GM21723 (cell line): ENCODE data around the gene PRM1.

Experiments used
- ATAC-seq: cut with Tn5 transposase; IDR thresholded peaks from one replicate; pipeline ENCODE4 v1.9.1; 2021; ENCODE audit warnings: mild to moderate bottlenecking, moderate library complexity; ENCODE audit not compliant: unreplicated experiment

The PRM1 gene

DNA sequence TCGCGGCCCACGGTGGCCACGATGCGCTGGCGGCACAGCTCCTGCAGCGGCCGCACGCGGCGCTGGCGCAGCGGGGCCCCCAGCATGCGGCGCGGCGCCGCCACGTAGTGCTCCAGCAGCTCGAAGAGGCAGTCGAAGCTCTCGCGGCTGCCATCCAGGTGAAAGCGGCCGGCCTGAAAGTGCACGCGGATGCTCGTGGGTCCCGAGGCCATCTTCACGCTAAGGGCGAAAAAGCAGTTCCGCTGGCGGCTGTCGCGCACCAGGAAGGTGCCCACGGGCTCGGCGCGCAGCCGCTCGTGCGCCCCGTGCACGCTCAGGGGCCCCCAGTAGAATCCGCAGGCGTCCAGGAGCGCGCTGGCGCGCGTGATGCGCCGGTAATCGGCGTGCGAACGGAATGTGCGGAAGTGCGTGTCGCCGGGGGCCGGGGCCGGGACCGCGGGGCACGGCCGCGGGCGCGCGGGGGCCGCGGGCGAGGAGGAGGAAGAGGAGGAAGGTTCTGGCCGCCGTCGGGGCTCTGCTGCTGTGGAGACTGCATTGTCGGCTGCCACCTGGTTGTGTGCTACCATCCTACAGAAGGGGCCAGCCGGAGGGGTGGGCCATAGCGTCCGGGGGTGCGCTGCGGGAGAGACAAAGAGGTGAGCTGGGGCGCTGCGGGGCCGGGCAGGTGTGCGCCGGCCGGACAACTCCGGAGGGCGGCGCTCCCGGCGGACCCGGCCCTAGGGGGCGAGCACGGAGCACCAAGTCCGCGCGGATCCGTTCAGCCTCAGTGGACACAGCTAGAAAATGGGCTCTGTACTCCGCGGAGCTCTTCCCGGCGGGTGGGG is 26.0 kb downstream of the PRM1 start:
- ATAC-seq = peak; percentile 7

- ATAC-seq = no peak
Observed at GRCh38 chr16:11253995-11254912, 26.9 kb downstream of the PRM1 start.

DNA sequence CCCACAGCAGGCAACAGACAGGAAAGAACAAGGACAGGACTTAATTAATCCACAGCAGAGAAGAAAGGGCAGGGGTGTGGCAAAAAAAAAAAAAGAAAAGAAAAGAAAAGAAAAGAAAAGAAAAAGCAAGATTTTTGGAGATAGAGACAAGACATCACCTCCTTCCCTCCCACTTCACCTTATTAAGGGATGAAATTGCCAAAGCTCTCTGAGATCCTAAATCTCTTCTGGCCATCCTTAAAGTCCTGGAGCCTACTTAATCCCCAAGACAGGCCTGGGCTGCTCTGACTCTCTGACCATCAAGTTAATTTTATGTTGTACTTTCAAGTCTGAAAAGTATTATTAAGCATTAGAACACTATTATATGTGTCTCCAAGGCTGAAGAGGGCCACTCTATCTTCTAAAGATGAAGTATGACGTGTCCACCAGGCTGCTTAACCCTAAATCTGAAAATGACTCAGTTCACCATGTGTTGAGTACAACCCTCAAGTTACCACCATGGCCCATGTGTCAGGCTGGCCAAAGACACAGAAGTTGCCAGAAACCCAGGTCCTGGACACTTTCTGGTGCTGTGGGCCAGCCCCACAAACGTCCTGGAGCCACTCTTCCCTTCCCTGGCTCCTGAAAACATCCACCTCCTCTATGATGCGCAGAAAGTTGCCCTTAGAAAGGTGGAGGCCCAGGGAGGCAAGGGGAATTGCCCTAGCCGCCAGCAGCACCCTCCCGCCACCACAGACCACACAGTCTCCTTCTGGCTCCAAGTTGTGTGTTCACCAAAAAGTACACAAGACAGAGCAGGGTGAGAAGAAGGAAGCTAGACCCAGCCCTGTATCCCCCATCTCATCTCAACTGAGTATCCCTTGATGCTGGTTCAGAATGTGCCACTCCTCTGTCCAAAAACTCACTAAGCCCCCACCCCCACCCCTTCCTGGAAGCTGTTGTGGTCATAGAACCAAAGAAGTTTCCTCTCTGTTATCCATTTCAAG is 27.8 kb downstream of the PRM1 start:
- ATAC-seq = no peak

GRCh38 chr16:11252482-11252931 is 28.6 kb downstream of the PRM1 start:
- ATAC-seq = no peak

DNA sequence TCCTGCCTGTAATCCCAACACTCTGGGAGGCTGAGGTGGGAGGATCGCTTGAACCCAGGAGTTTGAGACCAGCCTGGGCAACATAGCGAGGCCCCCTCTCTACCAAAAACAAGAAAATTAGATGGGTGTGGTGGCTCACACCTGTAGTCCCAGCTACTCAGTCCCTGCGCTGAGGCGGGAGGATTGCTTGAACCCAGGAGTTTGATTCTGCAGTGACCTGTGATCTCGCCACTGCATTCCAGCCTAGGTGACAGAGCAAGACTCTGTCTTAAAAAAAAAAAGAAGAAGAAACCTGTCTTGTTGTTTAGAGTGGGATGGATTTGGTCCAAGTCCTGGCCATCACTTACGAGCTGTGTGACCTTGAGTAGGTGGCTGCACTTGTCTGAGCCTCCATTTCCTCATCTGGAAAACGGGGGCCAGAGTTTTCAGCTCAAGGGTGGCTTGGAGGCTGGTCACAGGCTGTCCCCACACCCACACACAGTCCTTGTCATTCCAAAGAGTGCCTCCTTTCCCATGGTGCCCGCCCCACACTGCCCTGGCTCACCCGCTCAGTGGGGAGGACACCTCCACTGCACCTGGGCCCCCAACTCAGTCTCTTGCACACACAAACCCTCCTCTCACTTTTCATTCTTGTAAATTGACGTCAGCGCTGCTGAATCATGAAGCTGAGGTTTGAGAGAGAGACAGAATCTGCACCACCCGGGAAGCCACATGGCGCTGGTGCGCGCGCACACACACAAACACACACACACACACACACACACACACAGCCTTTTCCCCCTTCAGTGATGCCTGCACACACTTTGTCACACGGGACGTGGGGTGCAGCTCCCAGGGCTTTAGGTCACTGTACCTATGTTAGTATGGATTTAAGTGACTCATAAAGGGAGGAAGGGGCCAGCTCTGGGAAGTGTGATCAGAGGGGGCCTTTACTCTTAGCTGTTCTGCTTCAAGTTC is 29.3 kb downstream of the PRM1 start:
- ATAC-seq = no peak

- no peak for ATAC-seq
Observed at GRCh38 chr16:11250786-11251524, 30.2 kb downstream of the PRM1 start.

DNA sequence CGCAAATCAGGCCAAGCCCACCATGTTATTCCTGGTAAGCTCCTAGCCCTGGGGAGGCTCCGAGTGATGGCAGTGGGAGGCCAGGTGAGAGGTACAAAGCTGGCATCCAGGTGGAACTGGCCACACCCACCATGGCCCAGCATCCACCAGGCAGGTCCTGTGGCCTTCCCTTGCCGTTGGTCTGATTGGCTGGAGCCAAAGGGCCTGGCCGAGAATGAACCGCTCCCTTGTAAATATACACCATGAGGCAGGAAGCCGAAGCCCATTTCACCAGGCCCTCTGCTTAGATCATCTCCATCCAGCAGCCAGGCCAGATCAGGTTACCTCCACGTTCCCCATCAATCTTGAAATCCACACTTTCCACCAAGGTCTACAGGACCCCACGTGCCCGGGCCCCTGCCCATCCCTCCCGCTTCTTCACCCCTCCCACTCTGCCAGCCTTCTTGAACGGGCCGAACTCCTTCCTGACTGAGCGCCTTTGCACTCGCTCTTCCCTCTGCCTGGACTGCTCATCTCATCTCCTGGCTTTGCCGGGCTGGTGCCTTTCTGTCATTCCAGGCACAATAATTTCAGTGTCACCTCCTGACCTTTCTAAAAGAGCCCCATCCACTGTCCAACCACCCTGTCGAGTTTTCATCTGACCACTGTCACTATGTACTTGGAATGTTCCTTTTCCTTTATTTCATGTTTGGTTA is 30.9 kb downstream of the PRM1 start:
- ATAC-seq = no peak

DNA sequence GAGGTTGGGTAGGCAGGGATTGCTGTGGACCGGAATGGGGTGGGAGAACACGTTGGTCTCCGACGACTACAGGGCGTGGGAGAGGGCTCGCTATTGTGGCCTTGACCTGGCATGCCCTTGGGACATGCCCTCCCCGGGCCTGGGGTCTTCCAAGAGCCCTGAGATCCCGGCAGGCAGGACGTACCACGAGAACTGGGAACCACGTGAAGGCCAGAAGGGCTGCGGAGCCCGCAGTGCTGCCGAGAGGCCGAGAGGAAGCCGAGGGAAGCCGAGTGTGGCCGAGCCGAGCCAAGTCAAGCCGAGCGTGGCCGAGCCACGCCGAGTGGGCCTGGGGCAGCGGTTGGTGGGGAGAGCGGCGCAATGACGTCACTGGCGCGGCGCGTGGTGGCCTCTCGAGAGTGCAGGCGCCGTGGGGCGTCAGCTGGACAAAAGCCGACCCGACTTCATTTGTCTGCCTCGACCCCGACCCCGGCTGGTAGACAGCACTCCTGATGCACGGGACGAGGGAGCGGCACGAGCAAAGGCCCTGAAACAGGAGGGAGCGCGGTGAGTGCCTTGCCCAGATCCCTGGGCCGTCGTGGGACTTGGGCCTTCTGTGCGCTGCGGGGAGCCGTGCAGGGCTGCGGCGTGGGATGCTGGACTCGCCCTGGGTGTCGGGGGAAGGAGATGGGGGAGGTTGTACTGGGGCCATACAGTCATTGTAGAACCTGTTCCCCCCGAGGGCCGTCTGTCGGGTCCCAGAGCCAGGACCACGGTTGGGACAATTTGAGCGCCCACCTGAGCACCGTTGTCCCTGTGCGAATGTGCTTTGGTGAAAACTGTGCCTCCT is 31.7 kb downstream of the PRM1 start:
- no peak for ATAC-seq

DNA sequence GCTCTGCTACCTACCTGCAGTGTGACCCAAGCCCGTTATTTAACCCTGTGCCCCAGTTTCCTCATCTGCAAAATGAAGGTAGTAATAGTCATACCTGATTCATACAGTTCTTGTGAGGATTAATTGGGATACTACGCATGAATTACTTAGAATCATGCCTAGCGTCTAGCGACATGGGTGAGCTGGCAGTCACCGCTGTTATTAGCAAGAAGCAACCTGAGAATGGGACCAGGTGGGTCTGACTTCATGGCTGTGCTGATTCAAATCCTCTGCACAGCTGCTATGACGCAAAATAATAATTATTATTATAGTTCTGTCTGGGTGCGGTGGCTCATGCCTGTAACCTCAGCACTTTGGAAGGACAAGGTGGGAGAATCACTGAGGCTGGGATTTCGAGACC is 33.0 kb downstream of the PRM1 start:
- no peak for ATAC-seq

- no peak for ATAC-seq
Observed at GRCh38 chr16:11245988-11246387, 35.1 kb downstream of the PRM1 start.

DNA sequence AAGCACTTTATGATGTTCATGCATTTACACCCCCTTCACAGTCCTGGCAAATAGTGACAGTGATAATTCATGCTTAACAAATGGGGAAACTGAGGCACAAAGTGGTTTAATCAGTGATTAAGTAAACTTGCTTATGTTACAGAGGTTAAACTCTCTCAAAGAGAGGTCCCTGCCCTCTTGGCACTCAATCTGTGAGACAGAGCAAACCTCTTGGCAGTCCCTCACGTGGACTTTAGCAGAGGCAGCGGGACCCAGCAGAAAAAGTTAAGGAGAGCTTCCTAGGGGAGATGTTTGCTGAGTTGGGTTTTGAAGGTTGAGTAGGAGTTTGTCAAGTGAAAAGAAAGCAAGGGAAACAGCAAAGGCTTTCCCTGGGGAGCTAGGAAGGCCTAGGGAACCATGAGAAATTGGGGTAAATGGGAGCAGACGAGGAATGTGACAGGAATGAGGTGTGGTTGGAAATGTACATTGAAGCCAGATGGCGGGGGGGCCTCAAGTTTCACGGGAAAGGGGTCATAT is 35.9 kb downstream of the PRM1 start:
- ATAC-seq = no peak

- ATAC-seq = no peak
Observed at GRCh38 chr16:11242658-11243057, 38.5 kb downstream of the PRM1 start.

DNA sequence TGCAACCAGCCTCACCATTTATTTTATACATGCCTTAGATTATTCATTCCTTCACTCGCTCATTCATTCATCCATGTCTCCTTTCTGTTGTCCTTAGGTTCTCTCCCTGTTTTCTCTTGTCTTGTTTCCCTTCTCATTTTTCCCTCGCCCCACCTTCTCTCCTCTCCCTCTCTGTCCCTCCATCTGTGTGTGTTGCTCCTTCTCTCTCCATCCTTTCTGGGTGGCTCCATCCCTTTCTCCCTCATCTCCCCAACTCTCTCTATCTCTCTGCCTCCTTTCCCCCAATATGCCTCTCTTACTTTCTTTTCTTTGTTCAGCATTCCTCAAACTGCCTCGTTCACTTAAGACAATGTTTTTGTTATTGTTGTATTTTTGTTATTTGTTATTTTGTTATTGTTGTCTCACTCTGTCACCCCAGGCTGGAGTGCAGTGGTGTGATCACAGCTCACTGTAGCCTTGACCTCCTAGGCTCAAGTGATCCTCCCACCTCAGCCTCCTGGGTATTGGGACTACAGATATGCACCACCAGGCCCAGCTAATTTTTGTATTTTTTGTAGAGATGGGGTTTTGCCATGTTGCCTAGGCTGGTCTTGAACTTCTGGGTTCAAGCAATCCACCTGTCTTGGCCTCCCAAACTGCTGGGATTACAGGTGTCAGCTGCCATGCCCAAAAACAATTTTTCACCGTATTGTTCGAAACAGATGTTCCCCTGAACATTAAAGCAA is 39.5 kb downstream of the PRM1 start:
- no peak for ATAC-seq

- ATAC-seq = no peak
Observed at GRCh38 chr16:11240636-11241473, 40.3 kb downstream of the PRM1 start.
